Activated naive CD4-positive, alpha-beta T cell treated with anti-CD3 and anti-CD28 coated beads, Interleukin-2, amount 50 U/mL, for 16 hours (primary cell): ENCODE measurements around the gene SLC22A12.

Source experiments
- DNase-seq: peaks from one replicate; pipeline ENCODE4 v3.0.0-alpha.2; 2020

SLC22A12 gene

DNA sequence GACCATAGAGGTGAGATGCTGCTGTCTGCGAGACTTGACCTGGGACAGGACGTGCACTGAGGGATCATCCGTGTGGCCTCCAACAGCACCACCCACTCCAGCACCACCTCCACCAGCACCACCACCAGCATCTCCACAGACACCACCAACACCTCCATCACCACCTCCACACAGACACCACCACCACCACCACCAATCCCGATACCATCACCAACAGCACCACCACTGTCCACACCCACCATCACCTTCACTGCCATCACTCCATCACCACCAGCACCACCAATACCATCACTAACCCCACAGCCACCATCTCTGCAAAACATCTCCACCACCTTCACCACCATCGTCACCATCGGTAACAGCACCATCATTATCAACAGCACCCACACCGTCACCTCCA is 26.6 kb upstream of the SLC22A12 start:
- no peak for DNase-seq

DNA sequence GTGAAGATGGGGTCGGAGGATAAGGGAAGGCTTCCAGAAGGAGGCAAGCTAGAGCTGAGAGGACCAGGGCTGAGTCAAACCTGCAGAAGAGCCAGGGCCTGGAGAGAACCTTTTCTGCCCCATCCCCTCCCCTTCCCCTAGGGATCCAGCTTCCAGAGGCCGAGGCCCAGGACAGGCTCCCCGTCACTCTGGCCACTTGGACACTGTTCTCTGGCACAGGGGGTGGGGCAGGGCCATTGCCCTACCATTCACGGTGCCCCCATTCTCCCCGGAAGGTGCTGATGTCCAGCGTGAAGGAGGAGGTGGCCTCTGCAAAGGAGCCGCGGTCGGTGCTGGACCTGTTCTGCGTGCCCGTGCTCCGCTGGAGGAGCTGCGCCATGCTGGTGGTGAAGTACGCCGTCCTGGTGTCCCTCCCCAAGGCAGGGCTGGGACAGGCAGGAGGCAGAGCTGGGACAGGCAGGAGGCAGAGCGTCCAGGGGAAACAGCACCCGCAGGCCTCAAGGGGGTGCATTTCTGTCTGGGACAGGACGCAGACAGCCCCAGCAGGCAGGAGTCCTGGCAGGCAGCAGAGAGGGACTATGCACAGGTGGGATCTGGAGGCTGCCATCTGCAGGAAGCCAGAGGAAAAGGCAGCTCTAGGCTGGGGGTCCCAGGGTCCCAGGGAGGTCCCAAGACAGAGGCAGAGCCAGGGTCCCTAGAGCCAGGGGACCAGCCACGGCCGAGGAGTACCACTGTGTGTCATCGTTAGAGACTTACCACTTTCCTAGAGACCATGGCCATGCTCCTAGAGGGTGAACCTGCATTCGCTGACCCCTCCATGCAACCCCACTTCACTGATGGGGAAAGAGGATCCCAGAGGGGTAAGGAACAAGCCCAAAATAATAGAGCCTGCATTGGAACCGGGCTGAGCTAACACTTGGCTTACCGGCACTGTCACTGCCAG is 25.8 kb upstream of the SLC22A12 start:
- no peak for DNase-seq

DNA sequence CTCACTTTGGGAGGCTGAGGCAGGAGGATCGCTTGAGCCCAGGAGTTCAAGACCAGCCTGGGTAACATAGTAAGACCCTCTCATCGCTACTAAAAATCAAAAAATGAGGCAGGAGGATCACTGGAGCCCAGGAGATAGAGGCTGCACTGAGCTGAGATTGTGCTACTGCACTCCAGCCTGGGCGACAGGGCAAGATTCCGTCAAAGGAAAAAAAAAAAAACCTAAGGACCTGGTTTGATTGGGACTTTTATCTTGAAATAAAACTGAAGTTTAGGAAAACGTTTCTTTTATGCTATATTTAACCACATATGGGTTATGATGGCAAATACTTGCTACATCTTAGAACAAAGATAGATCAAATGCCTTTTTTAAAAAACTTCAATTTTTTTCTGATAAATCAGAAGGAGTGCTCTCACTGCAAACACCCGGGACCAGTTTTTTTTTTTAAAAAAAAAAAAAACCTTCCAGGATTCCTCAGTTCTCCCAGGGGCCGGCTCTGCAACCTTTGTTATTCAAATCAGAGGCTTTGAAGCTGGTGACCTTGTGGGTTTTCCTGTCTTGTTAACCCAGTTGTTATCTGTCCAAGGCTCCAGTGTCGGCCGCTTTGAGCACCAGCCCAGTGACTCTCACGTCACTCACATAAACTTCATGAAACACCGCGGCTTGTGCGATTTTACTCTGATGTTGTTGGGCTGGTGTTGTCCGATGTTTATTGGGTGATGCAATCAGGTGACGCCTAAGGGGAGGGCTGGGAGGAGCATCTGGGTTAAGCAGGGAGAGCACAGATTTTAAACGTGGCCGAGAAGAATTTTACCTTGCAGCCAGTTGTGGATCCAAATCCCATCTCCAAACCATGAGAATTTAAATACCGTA is 24.7 kb upstream of the SLC22A12 start:
- DNase-seq: peak; percentile 28

DNA sequence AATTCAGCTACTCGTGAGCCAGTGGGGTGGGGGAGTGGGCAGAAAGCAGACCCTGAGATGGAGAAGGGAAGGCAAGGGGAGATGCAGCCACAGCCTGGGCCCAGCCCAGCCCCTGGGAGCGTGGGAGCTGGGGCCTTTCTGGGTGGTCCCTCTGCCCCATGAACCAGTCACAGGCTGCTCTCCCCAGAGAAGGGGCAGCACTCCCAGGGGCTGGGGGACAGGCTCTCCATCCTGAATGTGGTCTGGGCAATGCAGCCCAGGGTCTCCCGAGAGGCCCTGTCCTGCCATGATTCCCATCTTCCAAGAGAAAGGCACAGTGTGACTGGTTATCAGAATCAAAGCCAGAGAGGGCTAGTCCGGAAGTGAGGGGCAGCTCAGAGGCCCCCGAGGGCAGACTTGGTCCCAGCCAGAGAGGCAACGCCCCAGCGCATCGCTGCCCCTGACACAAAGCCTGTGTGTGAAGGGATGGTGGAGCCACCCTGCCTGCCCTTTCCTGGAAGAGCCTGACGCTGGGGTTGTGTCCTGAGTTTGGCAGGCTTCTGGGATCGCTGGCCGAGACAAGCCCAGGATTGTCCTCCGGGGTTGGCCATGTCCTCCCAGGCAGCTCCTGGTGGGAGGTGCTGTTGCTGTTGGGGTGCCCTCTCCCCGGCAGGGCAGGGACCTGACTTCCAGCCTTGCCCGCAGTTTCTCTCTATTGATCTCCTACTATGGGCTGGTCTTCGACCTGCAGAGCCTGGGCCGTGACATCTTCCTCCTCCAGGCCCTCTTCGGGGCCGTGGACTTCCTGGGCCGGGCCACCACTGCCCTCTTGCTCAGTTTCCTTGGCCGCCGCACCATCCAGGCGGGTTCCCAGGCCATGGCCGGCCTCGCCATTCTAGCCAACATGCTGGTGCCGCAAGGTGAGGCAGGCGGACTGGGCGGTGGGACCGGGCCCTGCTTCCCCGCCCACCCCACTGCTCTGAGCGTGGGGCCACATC is 23.8 kb upstream of the SLC22A12 start:
- DNase-seq: no peak

DNA sequence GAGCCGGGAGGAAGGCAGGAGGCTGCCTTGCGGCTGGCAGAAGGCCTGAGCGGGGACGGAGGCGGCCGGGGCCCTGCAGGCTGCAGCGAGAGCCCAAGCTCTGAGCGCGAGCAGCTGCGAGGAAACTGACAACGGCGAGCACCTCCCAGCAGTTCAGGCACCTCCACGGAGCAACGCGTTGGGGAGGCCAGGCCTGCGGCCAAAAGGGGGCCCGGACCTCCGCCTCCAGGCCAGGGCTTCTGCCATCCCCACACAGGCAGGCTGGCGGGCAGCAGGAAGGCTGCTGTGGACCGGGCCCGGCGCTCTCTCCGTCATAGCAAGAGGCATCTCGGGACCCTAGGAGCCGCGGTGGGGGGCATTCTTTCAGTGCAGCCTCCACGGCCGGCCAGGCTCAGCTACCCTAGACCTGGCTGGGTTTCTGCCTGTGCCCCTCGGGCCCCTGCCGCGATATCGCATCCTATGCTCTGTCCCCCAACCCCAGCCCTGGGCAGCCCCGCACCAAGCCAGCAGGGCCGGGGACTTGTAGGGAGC is 22.9 kb upstream of the SLC22A12 start:
- no peak for DNase-seq

DNA sequence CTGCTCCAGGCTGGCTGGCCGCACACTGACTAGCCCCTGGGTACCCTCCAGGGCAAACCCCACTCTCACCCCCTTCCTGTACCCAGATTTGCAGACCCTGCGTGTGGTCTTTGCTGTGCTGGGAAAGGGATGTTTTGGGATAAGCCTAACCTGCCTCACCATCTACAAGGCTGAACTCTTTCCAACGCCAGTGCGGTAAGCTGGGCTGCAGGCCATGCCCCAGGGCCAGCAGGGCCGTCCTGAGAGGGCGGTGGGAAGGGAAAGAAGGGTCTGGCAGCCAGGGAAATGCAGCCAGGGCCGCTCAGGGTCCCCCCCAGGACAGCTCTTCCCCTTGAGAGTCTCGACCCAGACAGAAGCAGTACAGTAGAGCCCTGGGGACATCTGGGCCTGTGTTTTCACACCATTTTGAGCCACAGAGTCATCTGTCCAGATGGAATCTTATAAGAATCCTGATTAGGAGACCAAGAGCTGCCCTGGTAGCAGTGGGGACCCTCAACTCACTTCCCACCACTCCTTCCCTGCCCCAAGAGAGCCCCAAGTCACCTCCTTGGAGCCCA is 22.4 kb upstream of the SLC22A12 start:
- no peak for DNase-seq

DNA sequence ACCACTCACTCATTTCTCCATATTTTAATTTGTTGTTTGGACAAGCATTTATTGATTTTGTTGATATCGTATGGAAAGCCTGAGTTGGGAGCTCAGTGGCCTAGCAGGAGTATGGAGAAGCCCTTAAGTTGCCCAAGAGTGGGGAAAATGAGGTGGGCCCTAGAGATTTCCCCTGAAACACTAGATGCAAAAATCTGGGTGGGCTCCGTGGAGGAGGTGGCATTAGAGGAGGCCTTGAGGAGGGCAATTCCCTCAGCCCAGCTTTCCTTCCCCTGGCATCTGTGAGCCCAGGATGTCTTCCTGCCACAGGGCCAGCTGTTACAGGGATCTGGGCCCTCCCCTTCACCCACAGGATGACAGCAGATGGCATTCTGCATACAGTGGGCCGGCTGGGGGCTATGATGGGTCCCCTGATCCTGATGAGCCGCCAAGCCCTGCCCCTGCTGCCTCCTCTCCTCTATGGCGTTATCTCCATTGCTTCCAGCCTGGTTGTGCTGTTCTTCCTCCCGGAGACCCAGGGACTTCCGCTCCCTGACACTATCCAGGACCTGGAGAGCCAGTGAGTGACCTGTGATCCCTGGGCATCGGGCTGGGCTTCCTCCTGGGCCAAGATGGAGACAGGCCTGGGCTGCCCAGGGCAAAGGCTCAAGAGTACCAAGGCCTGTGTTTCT is 21.6 kb upstream of the SLC22A12 start:
- DNase-seq: no peak

DNA sequence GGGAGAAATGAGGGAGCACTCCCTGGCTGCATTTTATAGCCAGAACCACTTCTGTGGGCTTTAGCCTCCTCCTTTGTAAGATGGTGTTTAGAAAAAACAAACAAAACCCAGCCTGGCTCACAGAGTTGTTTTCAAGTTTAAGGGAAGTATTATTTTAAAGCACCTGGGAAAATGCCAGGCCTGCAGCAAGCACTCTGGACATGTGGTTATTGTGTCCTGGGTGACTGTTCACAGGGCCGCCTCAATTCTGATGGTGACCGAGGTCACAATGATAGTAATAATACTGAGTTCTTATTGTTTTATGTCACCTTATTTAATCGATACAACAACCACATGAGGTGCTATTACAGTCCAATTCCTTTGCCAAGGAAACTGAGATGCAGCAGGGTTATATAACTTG is 20.7 kb upstream of the SLC22A12 start:
- no peak for DNase-seq

DNA sequence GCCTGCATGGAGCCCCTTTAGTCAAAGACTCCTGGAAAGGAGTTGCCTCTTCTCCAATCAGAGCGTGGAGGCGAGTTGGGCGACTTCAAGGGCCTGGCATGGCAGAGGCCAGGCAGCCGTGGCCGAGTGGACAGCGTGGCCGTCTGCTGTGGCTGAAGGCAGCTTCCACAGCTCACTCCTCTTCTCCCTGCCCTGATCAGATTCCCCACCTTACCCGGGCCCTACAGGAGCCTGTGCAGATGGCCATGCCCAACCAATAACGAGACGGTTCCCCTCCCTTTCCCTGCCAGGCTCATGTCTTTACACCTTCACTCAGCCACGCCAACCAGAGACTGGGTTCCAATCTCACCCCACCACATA is 20.0 kb upstream of the SLC22A12 start:
- DNase-seq: no peak

DNA sequence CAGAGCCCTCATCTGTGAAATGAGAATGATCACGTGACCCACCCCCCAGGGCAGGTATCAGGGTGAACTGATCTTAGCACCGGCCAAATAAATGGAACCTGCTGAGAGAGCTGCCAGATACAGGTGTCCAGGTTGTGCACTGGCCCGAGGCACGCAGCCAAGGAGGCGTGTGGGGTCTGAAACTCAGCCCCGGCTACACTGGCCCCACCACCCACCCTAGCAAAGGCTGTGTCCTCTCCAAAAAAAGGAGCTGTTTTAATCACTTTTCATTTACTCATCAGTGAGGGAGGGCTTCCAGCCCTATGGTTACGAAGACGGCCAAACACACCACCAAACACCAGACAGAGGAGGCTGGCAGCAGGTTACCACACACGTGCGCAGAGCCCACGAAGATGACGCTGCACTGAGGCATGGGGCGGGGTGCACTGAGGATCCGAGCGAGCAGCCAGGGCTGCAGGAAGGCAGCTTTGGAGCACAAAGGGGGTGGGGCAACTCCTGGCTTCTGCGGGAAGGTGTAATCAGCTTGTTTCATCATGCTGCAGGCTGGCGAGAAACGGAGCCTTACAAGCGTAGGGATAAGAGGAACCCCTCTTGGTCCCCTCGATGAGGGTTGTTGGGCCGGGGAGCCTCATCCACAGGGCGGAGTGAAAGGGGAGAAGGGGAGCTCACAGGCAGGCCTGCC is 19.5 kb upstream of the SLC22A12 start:
- DNase-seq: no peak

DNA sequence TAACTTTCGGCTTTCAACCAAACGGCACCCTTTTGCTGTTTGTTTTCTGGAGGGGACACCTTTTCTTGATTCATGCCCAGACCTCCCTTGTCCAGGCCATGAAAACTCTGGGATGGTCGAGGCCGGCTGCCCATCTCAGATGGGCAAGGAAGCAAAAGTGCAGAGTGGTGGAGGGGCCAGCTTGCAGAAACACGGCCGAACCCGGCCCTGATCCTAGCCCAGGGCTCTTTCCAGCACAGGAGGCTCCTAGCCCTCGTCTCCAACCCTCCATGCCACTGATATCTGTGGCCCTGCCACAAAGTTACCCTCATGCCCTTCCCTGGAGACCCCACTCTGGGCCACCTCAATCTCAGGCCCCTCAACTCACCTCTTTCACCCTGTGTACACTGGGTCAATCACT is 18.9 kb upstream of the SLC22A12 start:
- no peak for DNase-seq

DNA sequence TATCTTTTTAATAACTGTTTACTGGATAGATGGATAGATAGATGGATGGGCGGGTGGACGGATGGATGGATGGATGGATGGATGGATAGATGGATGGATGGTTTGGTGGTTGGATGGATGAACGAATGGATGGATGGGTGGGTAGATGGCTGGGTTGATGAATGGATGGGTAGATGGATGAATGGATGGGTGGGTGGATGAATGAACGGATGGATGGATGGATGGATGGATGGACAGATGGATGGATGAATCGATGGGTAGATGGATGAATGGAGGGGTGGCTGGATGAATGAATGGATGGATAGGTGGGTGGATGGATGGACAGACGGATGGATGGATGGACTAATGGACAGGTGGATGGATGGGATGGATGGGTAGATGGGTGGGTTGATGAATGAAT is 13.8 kb upstream of the SLC22A12 start:
- no peak for DNase-seq

DNA sequence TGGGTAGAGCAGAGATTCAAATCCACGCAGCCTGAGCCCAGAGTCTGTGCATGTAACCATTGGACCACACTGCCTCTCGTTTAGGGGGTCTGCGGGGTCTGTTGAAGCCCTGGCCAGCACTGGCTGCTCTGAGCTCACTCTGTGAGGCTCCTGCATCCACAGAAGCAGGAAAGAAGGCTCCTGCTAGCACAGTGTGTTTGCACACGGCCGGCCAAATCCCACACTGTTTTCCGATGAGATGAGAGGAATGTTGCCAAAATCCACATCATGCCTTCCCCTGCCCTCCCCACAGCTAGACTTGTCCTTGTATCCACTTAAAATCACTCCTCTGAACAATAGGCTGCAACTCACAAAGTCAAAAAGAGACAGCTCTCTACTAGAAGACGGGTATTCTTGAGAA is 10.6 kb upstream of the SLC22A12 start:
- DNase-seq: no peak

DNA sequence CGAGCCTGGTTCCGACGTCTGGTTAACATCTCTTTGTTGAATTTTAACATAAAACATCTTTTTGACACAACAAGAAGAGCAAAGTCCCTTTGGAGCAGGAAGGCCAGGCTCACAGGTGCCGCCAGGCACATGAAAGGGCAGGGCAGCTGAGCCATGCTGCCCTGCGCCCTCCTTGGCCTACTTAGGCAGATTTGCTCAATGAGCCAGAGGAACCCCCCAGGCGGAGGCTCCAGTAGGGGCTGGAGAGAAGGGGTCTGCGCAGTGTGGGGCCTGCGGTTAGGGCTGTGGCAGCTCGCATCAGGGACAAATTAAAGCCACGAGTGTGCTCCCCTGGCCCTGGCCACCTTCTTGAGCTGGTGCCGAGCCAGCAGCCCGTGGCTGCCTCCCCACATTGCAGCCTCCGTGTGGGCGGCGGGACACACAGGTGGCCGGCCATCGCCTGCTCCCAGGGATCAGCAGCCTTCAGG is 9.9 kb upstream of the SLC22A12 start:
- no peak for DNase-seq

DNA sequence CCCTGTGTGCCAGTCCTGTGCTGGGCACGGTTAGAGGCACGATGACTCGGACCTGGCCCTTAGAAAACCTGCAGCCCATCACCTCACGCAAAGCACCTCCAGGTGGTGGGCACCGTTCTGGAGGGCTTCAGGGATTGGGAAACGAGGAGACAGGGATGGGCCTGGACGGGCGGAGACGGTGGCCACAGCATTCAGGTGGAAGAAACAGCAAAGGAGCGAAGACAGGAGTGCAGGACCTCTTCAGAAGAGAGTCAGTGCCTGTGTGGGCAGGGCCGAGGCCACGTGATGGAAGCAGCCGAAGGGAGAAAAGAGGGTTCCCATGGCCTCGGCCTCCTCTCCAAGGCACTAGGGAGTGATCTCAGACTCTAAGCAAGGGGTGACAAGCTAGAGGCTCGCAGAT is 8.1 kb upstream of the SLC22A12 start:
- DNase-seq: no peak

DNA sequence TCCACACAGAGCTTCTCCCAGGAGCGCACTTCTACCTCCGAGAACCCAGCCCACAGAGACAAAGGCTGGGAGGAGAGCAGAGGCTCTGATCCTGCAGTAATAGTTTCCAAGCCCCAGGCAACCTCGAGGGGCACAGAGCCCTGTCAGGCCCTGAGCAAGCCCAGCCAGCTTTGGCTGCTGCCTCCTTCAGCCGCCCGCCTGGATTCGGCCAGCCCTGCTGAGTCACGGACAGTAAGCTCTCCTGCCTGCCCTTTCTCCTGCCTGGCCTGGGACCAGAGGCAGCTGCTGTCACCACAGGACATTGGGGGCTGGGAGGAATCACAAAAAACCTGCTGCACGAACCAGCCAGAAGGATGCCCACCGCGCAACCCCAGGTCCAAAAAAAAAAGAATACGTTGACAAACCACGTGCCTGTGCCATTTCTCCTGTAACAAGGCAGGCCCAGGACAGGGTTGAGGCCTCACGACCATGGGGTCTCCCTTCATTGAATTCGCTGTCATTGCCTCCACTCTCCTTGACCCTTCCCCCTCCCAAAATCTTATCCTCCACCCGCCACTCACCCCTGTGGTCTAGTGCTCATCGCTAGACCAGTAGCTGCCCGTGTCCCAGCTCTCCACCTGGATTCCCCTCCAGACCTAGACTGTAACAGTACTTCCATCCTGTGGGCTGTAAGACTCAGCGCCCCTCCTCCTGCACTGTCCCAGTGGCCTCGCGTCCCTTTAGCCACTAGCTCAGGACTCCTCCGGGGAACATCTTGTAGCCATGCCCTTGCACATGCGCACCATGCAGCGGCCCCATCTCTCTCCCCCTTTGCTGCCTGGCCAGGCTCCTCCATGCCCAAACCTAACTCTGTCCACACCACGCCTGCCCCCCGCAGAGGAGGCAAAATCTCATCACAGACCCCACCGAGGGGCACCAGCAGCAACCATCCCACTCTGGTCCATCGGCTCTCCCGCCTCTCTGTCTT is 7.4 kb upstream of the SLC22A12 start:
- no peak for DNase-seq

DNA sequence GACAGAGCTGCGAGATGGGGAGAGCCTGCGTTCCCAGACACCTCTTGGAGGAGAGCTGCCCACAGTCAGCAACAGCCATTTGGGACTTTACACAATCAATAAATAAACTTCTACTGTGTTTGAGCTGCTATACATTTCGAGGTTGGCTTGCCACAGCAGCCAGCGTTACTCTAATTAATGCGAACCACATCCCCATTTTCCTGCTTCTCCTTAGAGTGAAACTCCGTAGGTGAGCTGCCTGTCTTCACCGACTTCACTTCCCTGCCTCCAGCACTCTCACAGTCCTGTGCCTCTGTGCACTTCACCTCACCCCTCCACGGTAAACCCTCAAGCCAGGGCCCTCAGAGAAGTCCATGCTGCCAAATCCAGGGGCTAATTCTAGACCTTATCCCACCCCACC is 5.9 kb upstream of the SLC22A12 start:
- DNase-seq: no peak

DNA sequence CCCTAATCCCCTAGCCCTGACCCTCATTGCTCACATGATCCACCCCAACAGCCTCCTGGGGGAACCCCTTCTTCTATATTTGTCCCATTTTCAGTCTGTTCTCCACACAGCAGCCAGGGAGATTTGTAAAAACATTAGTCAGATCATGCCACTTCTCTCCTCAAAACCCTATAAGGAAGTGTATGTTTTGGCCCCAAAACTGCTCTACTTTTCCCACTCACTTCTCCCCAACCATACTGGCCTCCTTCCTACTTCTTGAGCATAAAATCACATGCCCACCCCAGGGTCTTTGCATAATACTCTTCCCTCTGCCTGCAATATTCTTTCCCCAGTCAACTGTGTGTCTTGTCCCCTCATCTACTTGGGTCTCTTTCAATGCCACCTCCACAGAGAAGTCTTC is 4.7 kb upstream of the SLC22A12 start:
- no peak for DNase-seq

DNA sequence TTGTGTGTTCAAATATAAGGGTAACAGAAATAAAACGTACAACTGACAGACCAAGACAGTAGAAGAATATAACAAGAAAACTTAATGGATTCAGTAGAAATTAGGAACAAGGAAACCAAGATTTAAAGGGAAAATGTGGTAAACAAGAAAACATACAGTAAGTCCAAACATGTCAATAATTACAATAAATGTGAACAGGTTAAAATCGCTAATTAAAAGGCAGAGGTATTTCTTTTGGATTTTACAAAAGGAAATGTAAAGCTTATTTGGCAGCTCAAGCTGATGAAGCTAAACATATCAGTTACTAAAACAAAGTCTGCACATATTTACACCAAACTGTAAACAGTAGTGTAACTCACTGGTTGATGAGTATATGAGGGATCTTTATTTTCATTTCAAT is 2.3 kb upstream of the SLC22A12 start:
- DNase-seq: no peak
